Liver (tissue), 9 donors: ENCODE measurements around the gene H1-8. TPM values are rescaled to one million over a fixed set of nuclear protein-coding genes. Genes with fewer than 3 reads are reported as not detected.

Experiments
- DNase-seq: peaks from one replicate; pipeline ENCODE4 v3.0.0-alpha.2; 2017; ENCODE audit warnings: low spot score
- H3K27ac ChIP-seq, 2 donors: one replicate each; pipeline ENCODE4 v1.7.0; 2013; ENCODE audit warnings: inconsistent platforms in 2 of 2, low read length in 2 of 2, control low read depth in 1 of 2, low read depth in 1 of 2, mild to moderate bottlenecking in 1 of 2
- H3K27me3 ChIP-seq, 4 donors: one replicate each; pipeline versions ENCODE4 v1.6.1 to v1.7.0; 2013; ENCODE audit warnings: low read length in 3 of 4, inconsistent platforms in 1 of 4, mild to moderate bottlenecking in 1 of 4, moderate library complexity in 1 of 4; ENCODE audit not compliant: control insufficient read depth in 4 of 4, insufficient read depth in 4 of 4
- H3K36me3 ChIP-seq, 4 donors: one replicate each; pipeline versions ENCODE4 v1.6.1 to v1.7.0; 2013; ENCODE audit warnings: low read length in 3 of 4, mild to moderate bottlenecking in 3 of 4, low read depth in 1 of 4, moderate library complexity in 1 of 4; ENCODE audit not compliant: control insufficient read depth in 4 of 4, insufficient read depth in 3 of 4
- H3K4me1 ChIP-seq, 4 donors: one replicate each; pipeline versions ENCODE4 v1.6.1 to v1.7.0; 2013; ENCODE audit warnings: low read length in 3 of 4, mild to moderate bottlenecking in 3 of 4, moderate library complexity in 1 of 4; ENCODE audit not compliant: control insufficient read depth in 4 of 4, insufficient read depth in 4 of 4
- H3K4me3 ChIP-seq, 3 donors: one replicate each; pipeline versions ENCODE4 v1.6.1 to v1.7.0; 2013; ENCODE audit warnings: low read length in 3 of 3, control low read depth in 1 of 3, low read depth in 1 of 3, mild to moderate bottlenecking in 1 of 3
- H3K9ac ChIP-seq, 2 donors: one replicate each; pipeline ENCODE4 v1.7.0; 2013; ENCODE audit warnings: low read length in 2 of 2, mild to moderate bottlenecking in 2 of 2, moderate library complexity in 2 of 2, control low read depth in 1 of 2, low read depth in 1 of 2
- H3K9me3 ChIP-seq, 4 donors: one replicate each; pipeline versions ENCODE4 v1.6.1 to v1.7.0; 2013; ENCODE audit warnings: low read length in 3 of 4; ENCODE audit not compliant: control insufficient read depth in 4 of 4
- ATF3 ChIP-seq: IDR thresholded peaks from 2 replicates; pipeline ENCODE4 v1.6.1; 2016; ENCODE audit warnings: antibody characterized with exemption
- CTCF ChIP-seq: fragments of 150-350 bp; IDR thresholded peaks from 2 replicates; pipeline ENCODE4 v1.5.1; 2017; ENCODE audit warnings: improper control_type of control experiment, low read depth, low read length; ENCODE audit not compliant: missing input control
- EGR1 ChIP-seq, 2 donors: IDR thresholded peaks; 2 replicates each; pipeline ENCODE4 v1.6.1; 2016 to 2018; ENCODE audit warnings: antibody characterized with exemption in 2 of 2, low read depth in 2 of 2
- FOXA1 ChIP-seq: IDR thresholded peaks from 2 replicates; pipeline ENCODE4 v1.6.1; 2016; ENCODE audit warnings: antibody characterized with exemption
- FOXA2 ChIP-seq: IDR thresholded peaks from 2 replicates; pipeline ENCODE4 v1.6.1; 2016; ENCODE audit warnings: antibody characterized with exemption
- GABPA ChIP-seq, 2 donors: IDR thresholded peaks in 1 of 2; conservative IDR thresholded peaks in 1 of 2; 2 replicates each; pipeline ENCODE4 v1.6.1; 2016; ENCODE audit warnings: antibody characterized with exemption in 2 of 2, mild to moderate bottlenecking in 1 of 2, moderate library complexity in 1 of 2
- HNF4A ChIP-seq, 2 donors: conservative IDR thresholded peaks; 2 replicates each; pipeline ENCODE4 v1.6.1; 2016; ENCODE audit warnings: antibody characterized with exemption in 2 of 2, mild to moderate bottlenecking in 2 of 2
- JUND ChIP-seq, 2 donors: IDR thresholded peaks; 2 replicates each; pipeline ENCODE4 v1.6.1; 2016; ENCODE audit warnings: antibody characterized with exemption in 2 of 2
- RAD21 ChIP-seq, 2 donors: IDR thresholded peaks; 2 replicates each; pipeline ENCODE4 v1.6.1; 2016; ENCODE audit warnings: antibody characterized with exemption in 2 of 2, mild to moderate bottlenecking in 2 of 2
- REST ChIP-seq: IDR thresholded peaks from 2 replicates; pipeline ENCODE4 v1.6.1; 2016; ENCODE audit warnings: antibody characterized with exemption, mild to moderate bottlenecking
- RXRA ChIP-seq, 2 donors: IDR thresholded peaks; 2 replicates each; pipeline ENCODE4 v1.6.1; 2017 to 2018; ENCODE audit warnings: antibody characterized with exemption in 2 of 2, mild to moderate bottlenecking in 1 of 2
- YY1 ChIP-seq: IDR thresholded peaks from 2 replicates; pipeline ENCODE4 v1.6.1; 2016; ENCODE audit warnings: antibody characterized with exemption, mild to moderate bottlenecking
- WGBS: extraction: QIAGEN DNeasy Blood & Tissue Kit; methylation state at CpG from one replicate; pipeline ENCODE4 v1.1.7; 2013; 5-methylcytosine and 5-hydroxymethylcytosine counted together
- polyA plus RNA-seq, 2 donors: library from polyadenylated mRNA; stranded (reverse) in 1 of 2; unstranded in 1 of 2; fragments of 200-250 nt in 1 of 2; fragments of >200 nt in 1 of 2; fragmentation: Nextera tagmentation in 1 of 2; extraction: Ambion mirVana in 1 of 2; gene quantifications; one replicate each; pipeline versions ENCODE4 v1.2.1 to v1.2.3, GENCODE V29; 2013 to 2015
- total RNA-seq, 2 donors: library from RNA; depleted of rRNA; stranded (reverse); fragments of >200 nt; gene quantifications; one replicate each; pipeline ENCODE4 v1.2.3, GENCODE V29; 2014
- TF ChIP-seq, protein P1 (sequence below): IDR thresholded peaks from 2 replicates; pipeline ENCODE4 v1.6.1; 2016; ENCODE audit warnings: antibody characterized with exemption
- donor health status: healthy.
- donor health status: healthy.
- donor health status: healthy.
- donor health status: healthy.
- donor health status: healthy.

Gene H1-8
- total and polyA plus RNA-seq, 4 donors: not detected

DNA sequence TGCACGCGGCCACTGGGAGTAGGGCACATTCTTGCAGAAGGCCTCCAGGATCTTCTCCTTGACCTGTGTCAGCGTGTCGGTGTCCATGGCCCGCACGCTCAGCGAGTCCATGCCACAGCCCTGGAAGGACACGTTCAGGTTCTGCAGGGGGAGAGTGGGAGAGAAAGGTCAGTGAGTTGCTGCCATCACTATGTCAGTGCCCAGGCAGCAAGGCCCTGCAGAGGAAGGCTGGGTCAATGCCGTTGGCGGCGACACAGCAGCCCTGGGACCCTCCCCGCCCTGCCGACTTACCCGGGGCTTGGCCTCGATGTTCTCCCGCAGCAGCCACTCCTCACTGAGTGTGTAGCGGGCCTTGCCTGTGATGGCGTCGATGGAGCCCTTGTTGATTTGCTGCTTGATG is 19.8 kb downstream of the H1-8 start:
- no peak overlapping the region for H3K4me3 ChIP-seq
- H3K27ac ChIP-seq: no peak overlapping the region
- peaks cover 0 to 6% (median 0%) of the 10 kb centered on the region in 4 donors for H3K4me1 ChIP-seq
- no peak overlapping the region for H3K9ac ChIP-seq
- H3K9me3 ChIP-seq: no peaks in the 10 kb centered on the region
- TF ChIP-seq JUND (IDR thresholded peaks at IDR 0.05): no peak
- TF ChIP-seq RAD21 (IDR thresholded peaks at IDR 0.05): no peak
- no peak for TF ChIP-seq YY1
- TF ChIP-seq HNF4A (conservative IDR thresholded peaks at IDR 0.05): no peak
- TF ChIP-seq, protein P1, sequence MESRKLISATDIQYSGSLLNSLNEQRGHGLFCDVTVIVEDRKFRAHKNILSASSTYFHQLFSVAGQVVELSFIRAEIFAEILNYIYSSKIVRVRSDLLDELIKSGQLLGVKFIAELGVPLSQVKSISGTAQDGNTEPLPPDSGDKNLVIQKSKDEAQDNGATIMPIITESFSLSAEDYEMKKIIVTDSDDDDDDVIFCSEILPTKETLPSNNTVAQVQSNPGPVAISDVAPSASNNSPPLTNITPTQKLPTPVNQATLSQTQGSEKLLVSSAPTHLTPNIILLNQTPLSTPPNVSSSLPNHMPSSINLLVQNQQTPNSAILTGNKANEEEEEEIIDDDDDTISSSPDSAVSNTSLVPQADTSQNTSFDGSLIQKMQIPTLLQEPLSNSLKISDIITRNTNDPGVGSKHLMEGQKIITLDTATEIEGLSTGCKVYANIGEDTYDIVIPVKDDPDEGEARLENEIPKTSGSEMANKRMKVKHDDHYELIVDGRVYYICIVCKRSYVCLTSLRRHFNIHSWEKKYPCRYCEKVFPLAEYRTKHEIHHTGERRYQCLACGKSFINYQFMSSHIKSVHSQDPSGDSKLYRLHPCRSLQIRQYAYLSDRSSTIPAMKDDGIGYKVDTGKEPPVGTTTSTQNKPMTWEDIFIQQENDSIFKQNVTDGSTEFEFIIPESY: no peak
- TF ChIP-seq REST: no peak
- peaks cover 0 to 3% (median under 1%) of the 10 kb centered on the region in 4 donors for H3K36me3 ChIP-seq
- 88% methylated on average over 19 of the region's 19 CpGs for WGBS
- DNase-seq: no peak
- no peaks in the 10 kb centered on the region for H3K27me3 ChIP-seq

DNA sequence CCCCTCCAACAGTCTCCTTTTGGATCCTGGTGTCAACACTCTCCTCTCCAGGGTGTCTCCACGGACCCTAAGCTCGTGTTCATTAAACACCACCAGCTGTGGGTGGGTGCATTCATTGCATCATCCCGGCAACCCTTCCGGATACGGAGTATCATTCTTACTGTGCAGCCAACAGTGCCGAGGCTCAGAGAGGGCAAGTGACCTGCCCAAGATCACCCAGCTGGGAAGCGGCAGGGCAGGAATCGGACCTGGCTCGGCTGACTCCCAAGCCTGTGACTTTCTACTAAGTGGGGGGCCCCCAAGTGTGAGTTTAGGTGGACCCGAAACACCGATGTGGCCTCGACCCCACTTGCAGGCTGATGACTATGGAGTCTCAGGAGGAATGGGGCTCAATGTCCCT is 20.4 kb downstream of the H1-8 start:
- no peak for TF ChIP-seq ATF3
- no peak for TF ChIP-seq RXRA (IDR thresholded peaks at IDR 0.05)
- no peak for TF ChIP-seq EGR1 (IDR thresholded peaks at IDR 0.05; ENCODE audit: low read depth in 2 of 2)
- no peak for TF ChIP-seq FOXA2
- no peak for TF ChIP-seq CTCF
- TF ChIP-seq RAD21 (IDR thresholded peaks at IDR 0.05): no peak
- TF ChIP-seq, protein P1: no peak
- no peak for TF ChIP-seq FOXA1
- TF ChIP-seq GABPA (IDR thresholded peaks at IDR 0.05 in 1 of 2, conservative IDR thresholded peaks at IDR 0.05 in 1 of 2): no peak
- TF ChIP-seq HNF4A (conservative IDR thresholded peaks at IDR 0.05): no peak
- no peaks in the 10 kb centered on the region for H3K27me3 ChIP-seq
- no peak overlapping the region for H3K4me3 ChIP-seq
- H3K4me1 ChIP-seq: peaks cover 0 to 2% (median 0%) of the 10 kb centered on the region in 4 donors
- H3K9me3 ChIP-seq: no peaks in the 10 kb centered on the region
- WGBS: 93% methylated on average over 12 of the region's 12 CpGs
- H3K27ac ChIP-seq: no peak overlapping the region
- H3K36me3 ChIP-seq: peaks cover 0 to 3% (median under 1%) of the 10 kb centered on the region in 4 donors
- DNase-seq: no peak
- no peak overlapping the region for H3K9ac ChIP-seq
